Skeletal muscle satellite cell (primary cell): ENCODE results near the gene TACC2.
"Not testable (repeated sequence)": the region's sequence is repeated elsewhere in the genome, so short reads cannot be mapped to it uniquely, and the experiment has no call there.

Source experiments
- H3K27me3 ChIP-seq: 2 replicates; pipeline ENCODE4 v1.7.0; 2013; ENCODE audit warnings: low read length; ENCODE audit not compliant: control insufficient read depth, insufficient read depth
- H3K36me3 ChIP-seq: 2 replicates; pipeline ENCODE4 v1.7.0; 2013; ENCODE audit warnings: mild to moderate bottlenecking, control low read depth, low read length; ENCODE audit not compliant: insufficient read depth
- H3K4me1 ChIP-seq: 2 replicates; pipeline ENCODE4 v1.7.0; 2013; ENCODE audit warnings: low read length; ENCODE audit not compliant: control insufficient read depth, insufficient read depth
- H3K4me2 ChIP-seq: 2 replicates; pipeline ENCODE4 v1.7.0; 2013; ENCODE audit warnings: mild to moderate bottlenecking, low read length
- H3K4me3 ChIP-seq: 2 replicates; pipeline ENCODE4 v1.7.0; 2013; ENCODE audit warnings: low read length
- H3K9ac ChIP-seq: 2 replicates; pipeline ENCODE4 v1.7.0; 2013; ENCODE audit warnings: mild to moderate bottlenecking, low read depth, low read length, moderate library complexity
- H3K9me3 ChIP-seq: replicated peaks from 2 replicates; pipeline ENCODE4 v1.7.0; 2013; ENCODE audit warnings: mild to moderate bottlenecking, control low read depth, low read length

The TACC2 gene

DNA sequence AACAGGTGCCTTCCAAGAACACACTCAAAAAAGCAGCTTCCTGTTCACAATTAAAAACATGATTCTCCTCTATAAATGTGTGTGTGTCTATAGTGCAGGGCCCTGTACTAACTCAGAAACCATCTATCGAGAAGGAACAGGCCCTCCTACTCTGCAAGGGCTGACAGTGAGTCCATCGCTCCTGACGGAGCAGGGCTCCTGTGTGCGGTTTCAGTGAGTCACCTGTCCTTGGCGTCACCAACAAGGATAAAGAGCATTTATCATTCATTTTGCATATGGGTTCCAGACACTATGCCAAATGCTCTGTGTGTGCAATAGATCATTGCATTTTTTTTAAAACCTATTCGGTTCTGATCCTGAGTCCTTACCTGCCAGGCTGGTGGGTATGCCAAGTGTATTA lies 63.7 kb downstream of the TACC2 start:
- H3K9me3 ChIP-seq, result no peaks in the 10 kb centered on the region
- H3K4me1 ChIP-seq, result peaks cover 8% of the 10 kb centered on the region
- no peak overlapping the region for H3K4me2 ChIP-seq
- no peaks in the 10 kb centered on the region for H3K36me3 ChIP-seq
- no peak overlapping the region for H3K4me3 ChIP-seq
- H3K27me3 ChIP-seq, result no peaks in the 10 kb centered on the region
- H3K9ac ChIP-seq, result no peak overlapping the region

DNA sequence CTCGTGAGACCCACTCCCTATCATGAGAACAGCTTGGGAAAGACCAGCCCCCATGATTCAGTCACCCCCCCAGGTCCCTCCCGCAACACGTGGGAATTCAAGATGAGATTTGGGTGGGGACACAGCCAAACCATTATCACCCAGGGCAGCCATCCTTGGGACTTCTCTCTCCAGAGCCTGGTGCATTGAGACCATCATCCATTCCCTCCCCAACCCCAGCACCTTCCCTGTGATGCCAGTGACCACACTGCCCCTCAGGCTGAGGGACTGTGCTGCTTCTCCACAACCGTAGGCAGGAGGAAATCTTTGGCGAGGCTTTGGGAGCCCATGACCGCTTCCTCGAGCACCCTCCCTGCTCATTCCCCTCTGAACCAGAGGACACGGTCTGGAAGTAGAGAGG lies 64.4 kb downstream of the TACC2 start:
- H3K9me3 ChIP-seq, result no peaks in the 10 kb centered on the region
- no peak overlapping the region for H3K4me2 ChIP-seq
- H3K4me3 ChIP-seq, result no peak overlapping the region
- peaks cover 8% of the 10 kb centered on the region for H3K4me1 ChIP-seq
- H3K27me3 ChIP-seq, result no peaks in the 10 kb centered on the region
- H3K9ac ChIP-seq, result no peak overlapping the region
- H3K36me3 ChIP-seq, result no peaks in the 10 kb centered on the region

DNA sequence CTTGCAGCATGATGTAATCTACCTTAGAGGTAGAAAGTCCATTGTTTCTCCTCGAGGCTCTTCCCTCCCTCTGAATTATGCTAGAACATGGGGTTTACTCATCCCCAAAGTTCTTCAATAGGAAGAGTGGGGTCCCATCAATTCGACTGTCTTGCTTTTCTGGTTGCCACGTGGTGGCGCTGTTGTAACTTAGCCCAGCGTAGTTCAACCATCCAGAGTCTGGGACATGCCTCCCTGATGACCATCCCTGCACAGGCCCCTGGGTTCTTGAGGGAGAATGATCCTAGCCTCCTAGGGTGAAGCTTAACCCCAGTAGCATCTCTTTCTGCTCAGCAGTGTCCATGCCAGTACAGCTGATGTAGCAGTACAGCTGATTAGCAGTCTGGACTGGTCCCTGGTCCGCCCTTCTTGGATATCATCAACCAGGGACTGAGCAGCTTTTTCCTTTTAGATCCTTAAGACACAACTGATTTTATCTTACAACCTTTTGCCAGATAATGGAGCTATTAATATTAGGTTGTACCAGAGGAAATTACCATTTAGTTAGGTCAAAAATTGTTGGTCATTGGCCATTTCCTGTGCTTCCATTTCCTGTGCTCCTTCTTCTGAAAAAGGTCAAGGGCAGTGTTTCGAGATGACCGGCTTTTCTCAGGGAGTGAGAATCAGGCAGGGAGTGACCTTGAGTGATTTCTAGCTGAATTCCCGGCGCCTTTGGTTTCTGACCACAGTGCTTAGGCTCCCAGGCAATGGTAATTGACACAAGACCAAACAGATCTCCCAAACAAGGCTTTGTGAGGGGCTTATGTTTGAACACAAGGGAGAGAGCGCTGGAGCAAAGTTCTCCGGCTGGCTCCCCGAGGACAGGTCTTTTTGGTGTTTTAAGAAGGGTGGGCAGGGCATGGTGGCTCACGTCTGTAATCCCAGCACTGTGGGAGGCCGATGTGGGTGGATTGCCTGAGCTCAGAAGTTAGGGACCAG lies 65.4 kb downstream of the TACC2 start:
- H3K4me1 ChIP-seq, result peaks cover 8% of the 10 kb centered on the region
- H3K4me3 ChIP-seq, result no peak overlapping the region
- H3K9me3 ChIP-seq, result no peaks in the 10 kb centered on the region
- no peaks in the 10 kb centered on the region for H3K36me3 ChIP-seq
- H3K27me3 ChIP-seq, result no peaks in the 10 kb centered on the region
- H3K9ac ChIP-seq, result no peak overlapping the region
- H3K4me2 ChIP-seq, result no peak overlapping the region

DNA sequence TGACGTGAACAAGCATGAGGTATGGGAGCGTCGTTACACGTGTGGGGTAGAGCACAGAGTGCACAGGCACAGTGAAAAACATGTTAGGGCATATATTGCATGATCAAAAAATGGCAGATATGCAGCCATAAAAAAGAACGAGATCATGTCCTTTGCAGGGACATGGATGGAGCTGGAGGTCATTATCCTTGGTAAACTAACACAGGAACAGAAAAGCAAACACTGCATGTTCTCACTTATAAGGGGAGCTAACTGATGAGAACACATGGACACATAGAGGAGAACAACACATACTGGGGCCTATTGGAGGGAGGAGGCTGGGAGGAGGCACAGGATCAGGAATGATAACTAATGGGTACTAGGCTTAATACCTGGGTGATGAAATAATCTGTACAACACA lies 66.3 kb downstream of the TACC2 start:
- H3K36me3 ChIP-seq, result no peaks in the 10 kb centered on the region
- no peak overlapping the region for H3K4me3 ChIP-seq
- no peaks in the 10 kb centered on the region for H3K27me3 ChIP-seq
- H3K4me2 ChIP-seq, result no peak overlapping the region
- H3K9ac ChIP-seq, result no peak overlapping the region
- H3K9me3 ChIP-seq, result no peaks in the 10 kb centered on the region
- peaks cover 8% of the 10 kb centered on the region for H3K4me1 ChIP-seq

DNA sequence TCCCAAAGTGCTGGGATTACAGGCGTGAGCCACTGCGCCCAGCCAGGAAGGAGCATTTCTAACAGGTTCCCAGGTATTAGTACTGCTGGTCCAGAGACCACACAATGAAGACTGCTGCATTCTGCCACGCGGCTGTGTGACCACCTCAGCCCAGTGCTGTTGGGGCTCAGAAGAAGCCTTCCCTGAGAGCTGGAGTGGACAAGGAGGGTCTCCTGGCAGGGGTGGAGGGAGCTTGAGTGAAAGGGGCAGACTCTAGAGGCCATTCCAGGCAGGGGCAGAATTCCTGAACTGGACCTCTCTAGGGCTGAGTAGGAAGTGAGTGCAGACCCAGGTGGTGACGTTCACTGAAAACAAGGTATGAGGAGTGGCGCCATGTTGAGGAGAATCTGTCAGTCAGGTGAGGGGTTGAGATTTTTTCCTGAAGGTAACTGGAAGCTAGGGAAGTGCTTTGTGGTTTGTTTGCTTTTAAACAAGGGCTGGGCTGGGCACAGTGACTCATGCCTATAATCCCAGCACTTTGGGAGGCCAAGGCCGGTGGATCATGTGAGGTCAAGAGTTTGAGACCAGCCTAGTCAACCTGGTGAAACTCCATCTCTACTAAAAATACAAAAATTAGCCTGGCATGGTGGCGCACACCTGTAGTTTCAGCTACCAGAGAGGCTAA lies 67.6 kb downstream of the TACC2 start:
- H3K9me3 ChIP-seq, result no peaks in the 10 kb centered on the region
- no peak overlapping the region for H3K4me2 ChIP-seq
- peaks cover 4% of the 10 kb centered on the region for H3K4me1 ChIP-seq
- no peaks in the 10 kb centered on the region for H3K36me3 ChIP-seq
- no peak overlapping the region for H3K4me3 ChIP-seq
- H3K27me3 ChIP-seq, result no peaks in the 10 kb centered on the region
- no peak overlapping the region for H3K9ac ChIP-seq

DNA sequence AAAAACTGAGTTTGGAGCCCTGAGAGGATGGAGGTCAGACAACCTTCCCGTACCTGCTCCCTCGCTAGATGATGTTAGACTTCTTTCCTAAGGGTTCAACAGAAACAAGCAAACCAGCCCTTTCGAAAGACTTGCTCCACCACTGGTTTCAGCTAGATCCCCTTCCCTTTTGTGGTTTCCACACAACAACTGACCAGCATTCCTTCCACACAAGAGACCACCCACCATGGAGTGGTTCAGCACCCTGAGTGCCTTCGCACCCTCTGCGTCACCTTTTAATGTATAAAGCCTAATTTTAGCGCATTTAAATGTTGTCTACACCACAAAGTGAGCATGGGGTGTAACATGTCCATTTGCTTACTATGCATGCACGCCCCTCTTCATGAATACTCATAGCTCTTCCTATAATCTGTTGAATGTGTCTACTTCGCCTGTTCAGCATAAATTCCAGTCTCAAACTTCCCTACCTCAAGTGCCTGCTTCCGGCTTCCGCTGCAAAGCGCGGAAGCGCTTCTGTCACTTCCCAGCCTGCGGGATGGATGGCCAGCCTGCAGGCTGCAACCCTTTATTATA lies 69.0 kb downstream of the TACC2 start:
- Histone ChIP-seq H3K4me2 (no peak overlapping the region), H3K36me3 (no peaks in the 10 kb centered on the region), H3K4me3 (no peak overlapping the region), H3K27me3 (no peaks in the 10 kb centered on the region), H3K9me3 (no peaks in the 10 kb centered on the region), H3K4me1 (peaks cover 4% of the 10 kb centered on the region), H3K9ac (no peak overlapping the region)

DNA sequence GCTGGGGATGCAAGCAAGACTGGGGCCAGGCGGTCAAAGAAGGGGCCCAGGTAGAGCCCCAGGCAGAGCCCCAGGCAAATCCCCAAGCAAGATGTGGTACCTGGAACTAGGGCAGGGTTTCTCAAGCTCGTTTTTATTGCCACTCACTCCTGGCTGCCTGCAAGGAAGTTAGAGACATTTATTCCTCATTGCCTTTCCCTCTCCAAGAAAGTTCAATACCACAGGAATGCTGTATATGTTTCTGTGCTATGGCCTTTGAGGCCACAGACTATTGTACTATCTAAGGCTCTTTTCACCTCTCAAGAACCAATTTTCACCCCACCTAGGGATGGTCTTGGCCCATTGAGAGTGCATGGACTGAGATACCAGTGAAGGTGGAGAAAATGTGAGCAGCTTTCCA lies 71.3 kb downstream of the TACC2 start:
- Histone ChIP-seq H3K4me2 (no peak overlapping the region), H3K36me3 (no peaks in the 10 kb centered on the region), H3K27me3 (no peaks in the 10 kb centered on the region), H3K9ac (no peak overlapping the region), H3K4me1 (peaks cover 11% of the 10 kb centered on the region), H3K4me3 (no peak overlapping the region), H3K9me3 (no peaks in the 10 kb centered on the region)

DNA sequence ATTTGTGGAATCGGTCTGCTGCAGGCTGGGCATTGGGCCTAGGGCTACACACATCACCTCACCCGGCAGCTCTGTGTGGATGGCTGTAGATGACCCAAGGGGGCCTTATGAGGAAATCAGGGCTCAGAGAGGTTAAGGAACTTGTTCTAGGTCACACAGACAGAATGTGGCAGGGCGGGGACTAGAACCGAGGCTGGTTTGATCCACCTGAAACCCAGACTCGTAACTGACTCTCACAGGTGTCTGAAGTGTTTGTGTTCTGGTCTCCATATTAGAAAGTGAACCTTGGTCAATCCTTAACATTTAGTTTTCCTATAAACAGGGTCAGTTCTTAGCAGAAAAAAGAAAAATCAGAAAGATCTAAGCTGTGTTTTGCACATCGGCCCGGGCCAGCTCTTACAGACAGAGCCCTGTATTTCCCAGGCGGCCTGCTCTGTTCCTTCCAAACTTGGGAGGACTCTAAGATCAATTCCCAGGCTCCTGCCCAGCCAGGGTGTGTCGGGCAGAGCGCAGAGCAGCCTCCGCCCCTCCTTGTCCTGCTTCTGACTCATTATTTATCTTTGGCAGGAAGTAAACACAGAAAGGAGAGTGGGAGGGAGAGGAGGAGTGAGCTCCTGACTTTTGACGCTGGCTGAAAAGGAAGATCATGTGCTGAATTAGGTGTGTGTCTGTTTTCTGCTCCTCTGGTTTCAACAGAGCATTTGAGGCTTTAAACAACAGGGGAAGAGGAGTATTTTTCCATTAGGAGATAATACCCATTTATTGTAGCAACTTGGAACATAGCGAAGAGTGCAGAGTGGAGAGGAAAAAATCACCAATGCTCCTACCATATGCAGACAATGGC lies 74.1 kb downstream of the TACC2 start:
- H3K4me3 ChIP-seq, result no peak overlapping the region
- peak overlapping the region; percentile 22 for H3K4me2 ChIP-seq
- H3K27me3 ChIP-seq, result no peaks in the 10 kb centered on the region
- peak overlapping the region; percentile 65 for H3K9ac ChIP-seq
- peaks cover 11% of the 10 kb centered on the region for H3K4me1 ChIP-seq
- no peaks in the 10 kb centered on the region for H3K36me3 ChIP-seq
- no peaks in the 10 kb centered on the region for H3K9me3 ChIP-seq

DNA sequence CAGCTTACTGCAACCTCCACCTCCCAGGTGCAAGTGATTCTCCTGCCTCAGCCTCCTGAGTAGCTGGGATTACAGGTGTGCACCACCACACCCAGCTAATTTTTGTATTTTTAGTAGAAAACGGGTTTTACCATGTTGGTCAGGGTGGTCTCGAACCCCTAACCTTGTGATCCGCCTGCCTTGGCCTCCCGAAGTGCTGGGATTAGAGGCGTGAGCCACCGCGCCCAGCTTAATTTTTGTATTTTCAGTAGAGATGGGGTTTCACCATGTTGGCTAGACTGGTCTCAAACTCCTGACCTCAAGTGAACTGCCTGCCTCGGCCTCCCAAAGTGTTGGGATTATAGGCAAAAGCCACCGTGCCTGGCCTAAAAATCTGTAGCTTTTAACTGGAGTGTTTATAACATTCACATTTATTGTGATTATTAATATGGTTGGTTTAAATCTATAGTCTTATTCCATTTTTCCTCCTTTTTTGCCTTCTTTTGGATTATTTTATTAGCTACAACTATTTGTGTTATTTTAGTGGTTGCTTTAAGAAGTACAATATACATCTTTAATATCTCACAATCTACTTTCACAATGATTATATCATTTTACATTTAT lies 77.5 kb downstream of the TACC2 start:
- not testable (repeated sequence) for H3K9ac ChIP-seq, H3K4me2 ChIP-seq, H3K4me3 ChIP-seq, H3K36me3 ChIP-seq, H3K27me3 ChIP-seq, H3K9me3 ChIP-seq
- peaks cover 17% of the 10 kb centered on the region for H3K4me1 ChIP-seq

DNA sequence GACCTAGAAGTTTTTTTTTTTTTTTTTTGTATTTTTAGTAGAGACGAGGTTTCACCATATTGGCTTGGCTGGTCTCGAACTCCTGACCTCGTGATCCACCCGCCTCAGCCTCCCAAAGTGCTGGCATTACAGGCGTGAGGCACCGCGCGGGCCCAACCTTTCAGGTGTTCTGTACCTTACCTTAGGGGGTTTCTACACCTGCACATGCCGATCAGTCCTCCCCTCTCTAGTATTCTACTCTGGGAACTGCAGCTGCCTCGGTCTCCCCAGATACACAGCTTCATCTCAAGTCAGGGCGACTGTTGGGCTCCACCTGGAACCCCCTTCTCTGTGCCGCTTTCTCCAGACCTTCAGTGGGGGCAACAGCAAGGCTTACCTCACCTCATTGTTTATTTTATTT lies 79.9 kb downstream of the TACC2 start:
- Histone ChIP-seq H3K4me2 (no peak overlapping the region), H3K27me3 (no peaks in the 10 kb centered on the region), H3K9me3 (no peaks in the 10 kb centered on the region), H3K9ac (no peak overlapping the region), H3K36me3 (no peaks in the 10 kb centered on the region), H3K4me3 (no peak overlapping the region), H3K4me1 (peaks cover 6% of the 10 kb centered on the region)

DNA sequence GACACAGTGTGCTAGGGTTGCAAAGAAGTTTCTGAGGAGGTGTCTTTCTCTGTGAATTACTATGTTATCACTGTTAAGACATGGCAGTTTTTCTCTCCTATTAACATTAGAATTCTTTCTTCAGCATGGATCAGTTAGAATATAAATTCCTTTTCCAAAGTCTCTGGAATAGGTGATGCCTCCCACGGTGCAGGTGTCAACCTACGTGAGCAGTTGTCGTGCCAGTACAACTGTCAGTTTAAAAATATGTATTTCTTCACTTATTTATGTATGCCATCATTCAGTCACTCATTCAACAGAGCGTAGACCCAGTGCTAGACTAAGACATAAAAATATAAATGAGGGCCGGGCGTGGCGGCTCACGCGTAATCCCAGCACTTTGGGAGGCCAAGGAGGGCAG lies 83.5 kb downstream of the TACC2 start:
- Histone ChIP-seq H3K9ac (no peak overlapping the region), H3K4me1 (peaks cover 6% of the 10 kb centered on the region), H3K4me2 (no peak overlapping the region), H3K4me3 (no peak overlapping the region), H3K36me3 (no peaks in the 10 kb centered on the region), H3K27me3 (no peaks in the 10 kb centered on the region), H3K9me3 (no peaks in the 10 kb centered on the region)
